RWPE2 (cell line): ENCODE measurements around the gene SLC45A1.

Source experiments
- ATAC-seq: fragments of 200-7000 bp; cut with Tn5 transposase; 3 replicates; pipeline ENCODE4 v1.9.1; 2021; ENCODE audit warnings: low read depth
- DNase-seq: peaks from one replicate; pipeline ENCODE4 v3.0.0-alpha.2; 2020; ENCODE audit warnings: low spot score
- H3K27ac ChIP-seq: fragments of 450-650 bp; 2 replicates; pipeline ENCODE4 v1.5.1; 2017; ENCODE audit warnings: mild to moderate bottlenecking; ENCODE audit not compliant: poor library complexity, severe bottlenecking
- H3K27me3 ChIP-seq: fragments of 250-450 bp; sonication (Bioruptor Pico); 2 replicates; pipeline ENCODE4 v1.5.1; 2021; ENCODE audit warnings: mild to moderate bottlenecking, moderate library complexity; ENCODE audit not compliant: insufficient read depth, poor library complexity, severe bottlenecking
- H3K36me3 ChIP-seq: fragments of 250-450 bp; sonication (Bioruptor Pico); 2 replicates; pipeline ENCODE4 v1.5.1; 2020; ENCODE audit warnings: low read depth, mild to moderate bottlenecking, moderate library complexity
- H3K4me1 ChIP-seq: fragments of 250-450 bp; sonication (Bioruptor Pico); 2 replicates; pipeline ENCODE4 v1.5.1; 2021; ENCODE audit warnings: mild to moderate bottlenecking, moderate library complexity; ENCODE audit not compliant: insufficient read depth, poor library complexity, severe bottlenecking
- H3K4me3 ChIP-seq: fragments of 250-450 bp; sonication (Bioruptor Pico); 2 replicates; pipeline ENCODE4 v1.5.1; 2021; ENCODE audit warnings: mild to moderate bottlenecking, moderate library complexity; ENCODE audit not compliant: severe bottlenecking
- H3K9me3 ChIP-seq: fragments of 250-450 bp; sonication (Bioruptor Pico); 2 replicates; pipeline ENCODE4 v1.5.1; 2021; ENCODE audit warnings: mild to moderate bottlenecking, moderate library complexity; ENCODE audit not compliant: severe bottlenecking
- CTCF ChIP-seq: fragments of 450-650 bp; IDR thresholded peaks from one replicate; pipeline ENCODE4 v1.5.1; 2017; ENCODE audit warnings: mild to moderate bottlenecking, moderate library complexity; ENCODE audit not compliant: poor library complexity, severe bottlenecking

The SLC45A1 gene

GRCh38 chr1:8356256-8357209, 38.6 kb downstream of the SLC45A1 start:
- H3K4me3 ChIP-seq, result no peak overlapping the region
- H3K4me1 ChIP-seq, result peaks cover 8% of the 10 kb centered on the region
- ATAC-seq (no peak), DNase-seq (no peak)
- H3K36me3 ChIP-seq, result peaks cover 10% of the 10 kb centered on the region
- no peaks in the 10 kb centered on the region for H3K9me3 ChIP-seq
- no peaks in the 10 kb centered on the region for H3K27me3 ChIP-seq
- H3K27ac ChIP-seq, result no peak overlapping the region
- no peak for TF ChIP-seq CTCF

- ATAC-seq (no peak), DNase-seq (no peak)
- TF ChIP-seq CTCF, result no peak
- Histone ChIP-seq H3K27ac (no peak overlapping the region), H3K9me3 (no peaks in the 10 kb centered on the region), H3K4me1 (no peaks in the 10 kb centered on the region), H3K27me3 (no peaks in the 10 kb centered on the region), H3K4me3 (no peak overlapping the region), H3K36me3 (peaks cover 10% of the 10 kb centered on the region)
Measured at GRCh38 chr1:8357329-8358101, 39.6 kb downstream of the SLC45A1 start.

- Histone ChIP-seq H3K9me3 (no peaks in the 10 kb centered on the region), H3K36me3 (peaks cover 16% of the 10 kb centered on the region), H3K4me1 (no peaks in the 10 kb centered on the region), H3K27me3 (no peaks in the 10 kb centered on the region), H3K27ac (no peak overlapping the region), H3K4me3 (no peak overlapping the region)
- no peak for ATAC-seq
- no peak for DNase-seq
- TF ChIP-seq CTCF, result no peak
Measured at GRCh38 chr1:8358241-8358896, 40.5 kb downstream of the SLC45A1 start.

GRCh38 chr1:8358897-8359616, 41.1 kb downstream of the SLC45A1 start:
- Histone ChIP-seq H3K4me3 (no peak overlapping the region), H3K36me3 (peaks cover 22% of the 10 kb centered on the region), H3K9me3 (no peaks in the 10 kb centered on the region), H3K27ac (no peak overlapping the region), H3K27me3 (no peaks in the 10 kb centered on the region), H3K4me1 (no peaks in the 10 kb centered on the region)
- no peak for TF ChIP-seq CTCF
- ATAC-seq, result no peak
- DNase-seq, result no peak
